Astrocyte of the cerebellum (primary cell): ENCODE data around the gene MKRN1.
"Not testable (repeated sequence)": the region's sequence is repeated elsewhere in the genome, so short reads cannot be mapped to it uniquely, and the experiment has no call there.

Experiments used
- DNase-seq: peaks from one replicate; pipeline ENCODE4 v3.0.0-alpha.2; 2011; ENCODE audit warnings: low read depth
- H3K4me3 ChIP-seq: 2 replicates; pipeline ENCODE4 v1.5.1; 2011; ENCODE audit warnings: mild to moderate bottlenecking, low read depth, low read length, moderate library complexity
- in situ Hi-C: cut with HindIII; loops from 2 replicates; pipeline ENCODE4 v1.10.0; 2017; ENCODE audit warnings: low sequenced_read_pairs
- TF ChIP-seq, protein P1 (sequence below): IDR thresholded peaks from 2 replicates; pipeline ENCODE4 v1.5.1; 2012; ENCODE audit warnings: low read length, low read depth, moderate library complexity, mild to moderate bottlenecking; ENCODE audit errors: missing control alignments

The MKRN1 gene

DNA sequence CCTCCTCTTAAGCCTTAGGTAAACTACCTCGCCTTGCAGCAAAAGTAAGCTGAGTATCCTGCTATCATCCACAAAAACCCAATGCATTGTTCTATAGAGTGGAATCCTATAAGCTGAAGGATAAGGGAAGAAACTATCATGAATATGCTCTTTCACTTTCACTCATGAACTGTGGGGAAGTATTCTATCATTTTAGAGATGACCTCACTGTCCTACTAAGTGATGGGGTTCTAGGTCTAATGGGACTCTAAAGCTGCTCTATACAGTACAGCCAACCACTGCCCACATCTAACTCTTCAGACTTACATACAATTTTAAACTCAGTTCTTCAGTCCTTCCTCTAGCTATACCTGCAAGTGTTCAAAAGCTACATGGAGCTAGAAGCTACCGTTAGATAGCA is 16.2 kb downstream of the MKRN1 start:
- no peak for DNase-seq
- TF ChIP-seq, protein P1, sequence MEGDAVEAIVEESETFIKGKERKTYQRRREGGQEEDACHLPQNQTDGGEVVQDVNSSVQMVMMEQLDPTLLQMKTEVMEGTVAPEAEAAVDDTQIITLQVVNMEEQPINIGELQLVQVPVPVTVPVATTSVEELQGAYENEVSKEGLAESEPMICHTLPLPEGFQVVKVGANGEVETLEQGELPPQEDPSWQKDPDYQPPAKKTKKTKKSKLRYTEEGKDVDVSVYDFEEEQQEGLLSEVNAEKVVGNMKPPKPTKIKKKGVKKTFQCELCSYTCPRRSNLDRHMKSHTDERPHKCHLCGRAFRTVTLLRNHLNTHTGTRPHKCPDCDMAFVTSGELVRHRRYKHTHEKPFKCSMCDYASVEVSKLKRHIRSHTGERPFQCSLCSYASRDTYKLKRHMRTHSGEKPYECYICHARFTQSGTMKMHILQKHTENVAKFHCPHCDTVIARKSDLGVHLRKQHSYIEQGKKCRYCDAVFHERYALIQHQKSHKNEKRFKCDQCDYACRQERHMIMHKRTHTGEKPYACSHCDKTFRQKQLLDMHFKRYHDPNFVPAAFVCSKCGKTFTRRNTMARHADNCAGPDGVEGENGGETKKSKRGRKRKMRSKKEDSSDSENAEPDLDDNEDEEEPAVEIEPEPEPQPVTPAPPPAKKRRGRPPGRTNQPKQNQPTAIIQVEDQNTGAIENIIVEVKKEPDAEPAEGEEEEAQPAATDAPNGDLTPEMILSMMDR, result no peak
- H3K4me3 ChIP-seq, result no peak overlapping the region
- in situ Hi-C loops, result no loop called here

DNA sequence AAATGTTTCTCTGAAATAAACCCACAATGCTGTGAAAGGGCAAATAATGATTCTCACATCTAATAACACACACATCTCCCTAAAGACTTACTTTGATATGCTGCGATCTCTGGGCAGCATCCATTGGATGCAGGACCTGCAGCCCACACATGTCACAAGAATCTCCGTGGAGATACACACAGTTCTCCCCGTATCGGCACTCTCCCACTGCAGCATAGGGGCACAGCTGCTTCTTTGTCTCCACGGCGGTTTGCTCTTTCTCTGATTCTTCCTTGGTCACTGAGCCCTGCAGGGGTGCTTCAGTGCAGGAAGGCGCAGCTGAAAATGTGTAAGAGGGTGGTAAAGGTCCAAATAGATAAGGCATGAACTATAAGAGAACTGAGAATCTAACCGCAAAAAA is 20.4 kb downstream of the MKRN1 start:
- no peak overlapping the region for H3K4me3 ChIP-seq
- in situ Hi-C loops, result no loop called here
- no peak for DNase-seq
- TF ChIP-seq, protein P1, result no peak

DNA sequence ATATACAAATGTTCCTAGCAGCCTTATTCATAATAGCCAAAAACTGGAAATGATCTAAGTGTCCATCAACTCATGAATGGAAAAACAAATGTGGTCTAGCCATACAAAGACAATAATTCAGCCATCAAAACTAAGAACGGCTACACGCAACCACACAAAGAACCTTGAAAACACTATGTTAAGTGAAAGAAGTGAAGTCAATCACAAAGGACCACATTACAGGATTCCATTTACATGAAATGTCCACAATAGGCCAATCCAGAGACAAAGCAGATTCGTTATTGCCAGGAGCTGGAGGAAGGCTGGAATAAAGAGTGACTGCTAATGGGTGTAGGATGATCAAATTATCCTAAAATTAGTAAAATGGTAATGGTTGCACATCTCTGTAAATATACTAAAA is 21.1 kb downstream of the MKRN1 start:
- TF ChIP-seq, protein P1, result no peak
- DNase-seq, result no peak
- no peak overlapping the region for H3K4me3 ChIP-seq
- in situ Hi-C loops, result no loop called here

DNA sequence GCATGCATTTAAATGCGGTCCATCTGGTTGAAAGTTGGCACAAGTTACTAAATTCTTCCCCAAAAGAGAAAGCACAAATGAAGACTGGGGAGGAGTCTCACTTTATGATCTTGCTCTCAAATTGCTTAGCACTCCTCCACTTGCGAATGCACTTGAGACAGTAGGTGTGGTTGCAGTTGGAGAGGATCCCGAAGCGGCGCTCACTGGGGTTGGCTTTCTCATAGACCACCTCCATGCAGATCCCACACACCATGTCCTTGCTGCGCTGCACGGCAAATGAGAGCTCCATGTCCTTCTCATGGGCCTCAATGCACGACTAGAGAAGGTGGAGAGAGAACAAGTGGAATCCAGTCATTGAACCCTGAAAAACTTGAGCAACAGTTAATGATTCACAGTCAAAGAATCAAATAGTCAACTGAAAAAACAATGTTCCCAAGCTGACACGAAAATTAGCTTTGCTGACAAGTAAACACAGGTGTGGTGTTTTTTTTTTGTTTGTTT is 22.7 kb downstream of the MKRN1 start:
- no peak overlapping the region for H3K4me3 ChIP-seq
- TF ChIP-seq, protein P1, result no peak
- no peak for DNase-seq
- in situ Hi-C loops, result no loop called here

DNA sequence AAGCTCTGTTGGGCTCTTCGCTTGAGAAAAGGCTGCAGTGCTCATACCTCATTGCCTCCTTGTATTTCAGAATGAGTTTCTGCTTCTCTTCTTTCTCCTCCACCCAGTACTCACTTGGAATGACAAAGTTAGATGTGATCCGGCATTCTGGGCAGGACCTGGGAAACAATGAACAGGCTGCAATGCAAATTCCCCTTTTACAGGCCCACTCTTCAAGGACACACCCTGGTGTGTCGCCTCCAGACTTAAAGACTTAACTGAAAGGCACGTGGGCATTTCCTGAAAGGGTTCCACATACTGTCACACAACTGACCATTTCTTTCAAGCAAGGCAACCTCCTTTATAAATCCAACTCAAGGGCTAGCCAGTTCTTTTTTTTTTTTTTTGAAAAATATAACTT is 23.6 kb downstream of the MKRN1 start:
- DNase-seq, result no peak
- TF ChIP-seq, protein P1, result no peak
- no peak overlapping the region for H3K4me3 ChIP-seq
- in situ Hi-C loops, result no loop called here

DNA sequence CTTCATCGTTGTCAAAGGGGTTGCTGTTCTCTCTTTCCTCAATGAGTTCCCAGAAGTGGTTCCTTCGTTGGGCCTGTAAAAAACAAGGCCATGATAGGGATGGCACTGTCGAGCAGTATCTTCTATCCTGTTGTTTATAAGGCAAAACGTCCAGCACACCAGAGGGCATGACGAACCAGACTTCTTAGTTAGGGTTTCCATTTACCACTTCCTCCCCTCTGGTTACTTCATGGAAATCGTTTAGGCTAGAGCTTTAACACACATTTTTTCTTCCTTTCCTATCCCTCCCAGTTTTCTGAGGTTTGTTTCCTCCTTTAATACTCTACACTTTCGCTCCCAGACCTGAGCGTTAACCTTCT is 24.7 kb downstream of the MKRN1 start:
- TF ChIP-seq, protein P1, result no peak
- in situ Hi-C loops, result no loop called here
- DNase-seq, result no peak
- H3K4me3 ChIP-seq, result no peak overlapping the region

DNA sequence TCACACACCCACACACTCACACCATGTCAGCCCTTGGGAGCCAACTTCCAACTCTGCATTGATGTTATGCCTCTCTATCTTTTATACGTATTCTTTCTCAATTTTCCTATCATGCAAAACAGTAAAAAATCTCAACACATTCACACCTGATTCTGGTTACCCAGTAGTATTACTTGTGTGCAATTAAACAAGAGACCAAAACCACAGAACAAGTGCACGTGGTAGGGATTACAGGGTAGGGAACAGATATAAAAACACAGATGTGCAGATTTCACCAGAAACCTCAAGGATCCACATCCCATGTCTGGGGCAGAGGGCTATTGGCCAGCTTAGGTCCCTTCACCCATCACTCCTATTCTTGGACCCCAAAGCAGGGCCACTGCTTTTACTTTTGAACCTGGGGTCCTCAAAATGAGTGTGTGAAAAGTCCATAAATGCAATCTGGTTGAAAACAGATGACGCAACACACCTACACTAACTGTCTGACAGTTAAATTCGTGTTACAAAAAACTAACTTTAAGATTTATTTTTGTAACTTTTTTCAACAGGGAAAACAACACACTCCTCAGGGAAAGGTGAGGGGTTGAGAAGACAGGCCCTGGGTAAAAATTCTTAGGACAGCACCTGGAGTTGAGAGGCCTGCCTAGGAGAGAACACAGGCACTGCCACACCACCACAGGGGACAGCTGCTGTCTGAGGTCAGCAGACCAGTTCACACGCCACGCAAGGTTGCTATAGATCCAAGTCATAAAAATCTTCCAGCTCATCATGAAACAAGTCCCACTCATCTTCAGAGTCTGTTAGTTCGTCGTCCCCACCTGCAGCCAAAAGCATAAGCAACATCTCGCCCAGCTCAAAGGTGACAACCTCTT is 25.3 kb downstream of the MKRN1 start:
- H3K4me3 ChIP-seq, DNase-seq, in situ Hi-C loops: not testable (repeated sequence)
